Measurements from ENCODE around the gene NMD3.

Gene NMD3

GRCh38 chr3:161247049-161247448, 25.9 kb downstream of the NMD3 start:
- TF ChIP-seq, protein P1, sequence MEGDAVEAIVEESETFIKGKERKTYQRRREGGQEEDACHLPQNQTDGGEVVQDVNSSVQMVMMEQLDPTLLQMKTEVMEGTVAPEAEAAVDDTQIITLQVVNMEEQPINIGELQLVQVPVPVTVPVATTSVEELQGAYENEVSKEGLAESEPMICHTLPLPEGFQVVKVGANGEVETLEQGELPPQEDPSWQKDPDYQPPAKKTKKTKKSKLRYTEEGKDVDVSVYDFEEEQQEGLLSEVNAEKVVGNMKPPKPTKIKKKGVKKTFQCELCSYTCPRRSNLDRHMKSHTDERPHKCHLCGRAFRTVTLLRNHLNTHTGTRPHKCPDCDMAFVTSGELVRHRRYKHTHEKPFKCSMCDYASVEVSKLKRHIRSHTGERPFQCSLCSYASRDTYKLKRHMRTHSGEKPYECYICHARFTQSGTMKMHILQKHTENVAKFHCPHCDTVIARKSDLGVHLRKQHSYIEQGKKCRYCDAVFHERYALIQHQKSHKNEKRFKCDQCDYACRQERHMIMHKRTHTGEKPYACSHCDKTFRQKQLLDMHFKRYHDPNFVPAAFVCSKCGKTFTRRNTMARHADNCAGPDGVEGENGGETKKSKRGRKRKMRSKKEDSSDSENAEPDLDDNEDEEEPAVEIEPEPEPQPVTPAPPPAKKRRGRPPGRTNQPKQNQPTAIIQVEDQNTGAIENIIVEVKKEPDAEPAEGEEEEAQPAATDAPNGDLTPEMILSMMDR (IDR thresholded peaks at IDR 0.05; ENCODE audit: insufficient read depth, low read depth, low read length, missing control alignments): no peak
- DNase-seq (ENCODE audit: low read depth): no peak
- H3K4me3 ChIP-seq (ENCODE audit: low read length): no peak overlapping the region

GRCh38 chr3:161250116-161250515, 29.0 kb downstream of the NMD3 start:
- no peak for DNase-seq (ENCODE audit: low read depth)
- TF ChIP-seq, protein P1 (IDR thresholded peaks at IDR 0.05; ENCODE audit: insufficient read depth, low read depth, low read length, missing control alignments): no peak
- H3K4me3 ChIP-seq (ENCODE audit: low read length): no peak overlapping the region

GRCh38 chr3:161251716-161252115, 30.6 kb downstream of the NMD3 start:
- TF ChIP-seq, protein P1 (IDR thresholded peaks at IDR 0.05; ENCODE audit: insufficient read depth, low read depth, low read length, missing control alignments): no peak
- H3K4me3 ChIP-seq (ENCODE audit: low read length): no peak overlapping the region
- peak; percentile 74 for DNase-seq (ENCODE audit: low read depth)

GRCh38 chr3:161252143-161252542, 31.0 kb downstream of the NMD3 start:
- TF ChIP-seq, protein P1 (IDR thresholded peaks at IDR 0.05; ENCODE audit: insufficient read depth, low read depth, low read length, missing control alignments): no peak
- no peak for DNase-seq (ENCODE audit: low read depth)
- no peak overlapping the region for H3K4me3 ChIP-seq (ENCODE audit: low read length)

GRCh38 chr3:161253711-161254110, 32.6 kb downstream of the NMD3 start:
- DNase-seq (ENCODE audit: low read depth): no peak
- no peak overlapping the region for H3K4me3 ChIP-seq (ENCODE audit: low read length)
- TF ChIP-seq, protein P1 (IDR thresholded peaks at IDR 0.05; ENCODE audit: insufficient read depth, low read depth, low read length, missing control alignments): no peak

DNA sequence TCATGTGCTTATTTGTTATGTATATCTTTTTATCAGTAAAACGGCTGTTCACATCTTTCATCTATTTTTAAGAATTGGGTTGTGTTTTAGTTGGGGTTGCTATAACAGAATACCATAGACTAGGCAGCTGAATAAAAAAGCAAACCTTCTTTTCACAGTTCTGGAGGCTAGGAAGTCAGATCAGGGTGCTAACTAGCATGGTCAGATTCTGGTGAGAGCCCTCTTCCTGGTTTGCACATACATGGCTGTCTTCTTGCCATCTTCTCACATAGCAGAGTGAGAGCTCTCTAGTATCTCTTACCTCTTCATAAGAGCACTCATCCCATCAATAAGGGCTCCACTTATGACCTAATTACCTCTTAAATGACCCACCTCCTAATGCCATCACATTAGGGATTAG, 33.8 kb downstream of the NMD3 start:
- TF ChIP-seq, protein P1 (IDR thresholded peaks at IDR 0.05; ENCODE audit: insufficient read depth, low read depth, low read length, missing control alignments): no peak
- no peak for DNase-seq (ENCODE audit: low read depth)
- no peak overlapping the region for H3K4me3 ChIP-seq (ENCODE audit: low read length)

DNA sequence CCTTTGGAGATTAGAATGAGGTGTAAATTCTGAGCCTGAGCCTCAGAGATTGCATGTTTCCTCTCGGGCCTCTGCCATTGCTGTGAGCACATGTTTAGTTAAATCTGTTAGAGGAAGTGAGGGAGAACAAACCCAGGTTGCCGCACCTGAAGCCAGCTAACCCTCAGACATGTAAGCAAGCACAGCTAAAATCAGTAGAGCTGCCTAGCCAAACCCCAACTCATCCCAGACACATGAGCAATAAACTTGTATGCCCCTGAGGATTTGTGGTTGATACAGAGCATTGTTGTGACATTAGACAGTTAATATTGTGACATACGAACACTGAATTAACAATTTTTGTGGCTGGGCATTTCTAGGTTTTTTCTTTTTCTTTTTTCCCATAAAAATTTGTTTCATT, 41.9 kb downstream of the NMD3 start:
- TF ChIP-seq, protein P1 (IDR thresholded peaks at IDR 0.05; ENCODE audit: insufficient read depth, low read depth, low read length, missing control alignments): no peak
- peak; percentile 75 for DNase-seq (ENCODE audit: low read depth)
- H3K4me3 ChIP-seq (ENCODE audit: low read length): no peak overlapping the region
